Type B pancreatic cell (in vitro differentiated cells): Measurements from ENCODE around the gene HIVEP3. TPM values are rescaled to one million over a fixed set of nuclear protein-coding genes. Genes with fewer than 3 reads are reported as not detected.

Experiments used
- DNase-seq: peaks from one replicate; pipeline ENCODE4 v3.0.0; 2021; ENCODE audit warnings: mixed read lengths; ENCODE audit not compliant: unreplicated experiment; ENCODE audit errors: extremely low spot score
- H3K27ac Mint-ChIP-seq: 2 replicates; pipeline ENCODE4 v1.8.0; 2021; ENCODE audit warnings: mild to moderate bottlenecking, mixed read lengths
- H3K27me3 Mint-ChIP-seq: 2 replicates; pipeline ENCODE4 v1.8.0; 2021; ENCODE audit warnings: mixed read lengths
- H3K36me3 Mint-ChIP-seq: 2 replicates; pipeline ENCODE4 v1.8.0; 2021; ENCODE audit warnings: mixed read lengths
- H3K4me1 Mint-ChIP-seq: one replicate; pipeline ENCODE4 v1.8.0; 2021; ENCODE audit warnings: mixed read lengths; ENCODE audit not compliant: unreplicated experiment
- H3K4me3 Mint-ChIP-seq: 2 replicates; pipeline ENCODE4 v1.8.0; 2021; ENCODE audit warnings: mild to moderate bottlenecking, mixed read lengths
- H3K9me3 Mint-ChIP-seq: 2 replicates; pipeline ENCODE4 v1.8.0; 2021; ENCODE audit warnings: mixed read lengths
- total RNA-seq: library from RNA; stranded (reverse); gene quantifications from 2 replicates; pipeline ENCODE4 v1.2.1, GENCODE V29; 2021; ENCODE audit warnings: low replicate concordance
- TF ChIP-seq, protein P1 (sequence below): fragments of 200-600 bp; sonication (generic); conservative IDR thresholded peaks from 2 replicates; pipeline ENCODE4 v1.5.0; 2021; ENCODE audit warnings: antibody characterized with exemption, mild to moderate bottlenecking

Gene HIVEP3
- total RNA-seq, 1 donor from 2014 or later: 9.2 TPM

DNA sequence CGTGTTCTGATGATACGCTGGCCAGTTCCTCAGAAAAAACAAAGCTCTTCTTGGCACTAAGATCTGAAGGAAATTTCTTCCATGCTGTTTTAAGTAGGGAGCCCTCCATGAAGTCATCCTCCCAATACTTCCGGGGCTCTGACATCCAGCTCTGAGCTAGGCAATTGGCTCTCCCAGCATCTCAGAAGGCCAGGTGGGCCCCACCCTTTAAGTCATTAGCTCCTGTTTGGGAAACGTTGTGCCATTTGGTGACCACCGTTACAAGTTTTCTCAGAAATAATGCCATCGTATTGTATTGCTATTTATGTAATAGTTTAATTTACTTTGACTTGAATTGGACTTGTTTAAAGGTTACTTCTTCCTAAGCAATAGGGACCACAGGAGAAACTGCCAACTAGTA, 303.9 kb downstream of the HIVEP3 start:
- Mint-ChIP-seq H3K36me3 (no peaks in the 10 kb centered on the region), H3K4me1 (peaks cover 15% of the 10 kb centered on the region), H3K27ac (no peak overlapping the region), H3K27me3 (peaks cover 3% of the 10 kb centered on the region), H3K9me3 (peaks cover 5% of the 10 kb centered on the region), H3K4me3 (no peak overlapping the region)
- no peak for DNase-seq
- TF ChIP-seq, protein P1, sequence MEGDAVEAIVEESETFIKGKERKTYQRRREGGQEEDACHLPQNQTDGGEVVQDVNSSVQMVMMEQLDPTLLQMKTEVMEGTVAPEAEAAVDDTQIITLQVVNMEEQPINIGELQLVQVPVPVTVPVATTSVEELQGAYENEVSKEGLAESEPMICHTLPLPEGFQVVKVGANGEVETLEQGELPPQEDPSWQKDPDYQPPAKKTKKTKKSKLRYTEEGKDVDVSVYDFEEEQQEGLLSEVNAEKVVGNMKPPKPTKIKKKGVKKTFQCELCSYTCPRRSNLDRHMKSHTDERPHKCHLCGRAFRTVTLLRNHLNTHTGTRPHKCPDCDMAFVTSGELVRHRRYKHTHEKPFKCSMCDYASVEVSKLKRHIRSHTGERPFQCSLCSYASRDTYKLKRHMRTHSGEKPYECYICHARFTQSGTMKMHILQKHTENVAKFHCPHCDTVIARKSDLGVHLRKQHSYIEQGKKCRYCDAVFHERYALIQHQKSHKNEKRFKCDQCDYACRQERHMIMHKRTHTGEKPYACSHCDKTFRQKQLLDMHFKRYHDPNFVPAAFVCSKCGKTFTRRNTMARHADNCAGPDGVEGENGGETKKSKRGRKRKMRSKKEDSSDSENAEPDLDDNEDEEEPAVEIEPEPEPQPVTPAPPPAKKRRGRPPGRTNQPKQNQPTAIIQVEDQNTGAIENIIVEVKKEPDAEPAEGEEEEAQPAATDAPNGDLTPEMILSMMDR: no peak

DNA sequence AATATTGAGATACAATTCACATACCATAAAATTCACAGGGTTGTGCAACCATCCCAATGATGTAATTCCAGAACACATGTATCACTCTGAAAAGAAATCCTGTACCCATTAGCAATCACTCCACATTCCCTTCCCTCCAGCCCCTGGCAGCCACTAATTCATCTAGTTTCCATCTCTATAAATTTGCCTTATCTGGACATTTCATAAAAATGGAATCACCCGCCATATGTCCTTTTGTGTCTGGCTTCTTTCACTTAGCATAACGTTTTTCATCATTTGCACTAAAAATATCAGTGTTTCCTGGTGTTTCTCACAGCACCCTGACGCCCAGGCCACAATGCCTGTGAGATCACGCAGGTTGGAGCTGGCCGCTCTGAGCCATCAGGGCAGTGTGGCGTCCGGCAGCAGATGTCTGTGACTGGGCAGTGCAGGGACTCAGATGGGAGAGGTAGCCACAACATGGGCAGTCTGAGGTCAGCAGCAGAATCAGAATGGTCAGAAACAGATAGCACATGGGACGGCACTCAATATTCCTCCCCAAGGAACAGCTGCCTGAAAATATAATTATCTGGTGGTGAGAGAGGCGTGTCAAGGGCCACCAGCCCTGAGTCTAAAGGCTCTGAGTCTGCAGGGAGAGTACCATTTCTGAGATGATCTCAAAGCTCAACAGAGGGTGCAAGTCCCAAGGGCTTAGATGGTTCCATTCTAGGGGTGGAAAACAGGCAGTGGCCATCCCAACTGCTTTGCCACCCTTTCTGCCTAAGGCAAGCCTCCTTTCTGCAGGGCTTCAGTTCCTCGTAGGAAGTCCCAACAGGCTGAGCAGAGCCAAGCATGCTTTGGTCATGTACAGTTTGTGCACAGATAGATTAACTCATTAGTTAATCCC, 304.8 kb downstream of the HIVEP3 start:
- DNase-seq: no peak
- Mint-ChIP-seq H3K27ac (no peak overlapping the region), H3K4me1 (peaks cover 15% of the 10 kb centered on the region), H3K27me3 (peaks cover 3% of the 10 kb centered on the region), H3K36me3 (no peaks in the 10 kb centered on the region), H3K4me3 (no peak overlapping the region), H3K9me3 (peaks cover 5% of the 10 kb centered on the region)
- TF ChIP-seq, protein P1: no peak

DNA sequence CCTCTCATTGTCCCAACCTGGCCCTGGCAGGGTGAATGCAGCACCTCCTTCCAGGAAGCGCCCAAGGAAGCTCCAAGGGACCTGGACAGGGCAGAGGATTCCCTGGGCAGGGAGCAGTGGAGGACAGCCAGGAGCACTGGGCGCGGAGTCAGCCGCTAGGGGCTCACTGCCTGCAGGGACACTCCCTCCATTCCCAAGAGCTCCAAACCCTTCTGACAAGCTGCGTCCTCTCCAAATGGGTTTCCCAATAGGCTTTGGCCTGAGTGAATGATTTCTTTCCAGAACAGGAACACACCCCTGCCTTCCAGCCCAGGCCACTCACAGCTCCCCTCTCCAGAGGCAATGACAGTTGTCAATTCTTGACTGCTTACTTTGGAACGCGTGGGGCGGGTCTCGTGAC, 305.8 kb downstream of the HIVEP3 start:
- peaks cover 3% of the 10 kb centered on the region for H3K27me3 Mint-ChIP-seq
- no peak for DNase-seq
- H3K4me1 Mint-ChIP-seq: peaks cover 15% of the 10 kb centered on the region
- TF ChIP-seq, protein P1: no peak
- no peak overlapping the region for H3K4me3 Mint-ChIP-seq
- H3K36me3 Mint-ChIP-seq: no peaks in the 10 kb centered on the region
- peaks cover 5% of the 10 kb centered on the region for H3K9me3 Mint-ChIP-seq
- no peak overlapping the region for H3K27ac Mint-ChIP-seq

DNA sequence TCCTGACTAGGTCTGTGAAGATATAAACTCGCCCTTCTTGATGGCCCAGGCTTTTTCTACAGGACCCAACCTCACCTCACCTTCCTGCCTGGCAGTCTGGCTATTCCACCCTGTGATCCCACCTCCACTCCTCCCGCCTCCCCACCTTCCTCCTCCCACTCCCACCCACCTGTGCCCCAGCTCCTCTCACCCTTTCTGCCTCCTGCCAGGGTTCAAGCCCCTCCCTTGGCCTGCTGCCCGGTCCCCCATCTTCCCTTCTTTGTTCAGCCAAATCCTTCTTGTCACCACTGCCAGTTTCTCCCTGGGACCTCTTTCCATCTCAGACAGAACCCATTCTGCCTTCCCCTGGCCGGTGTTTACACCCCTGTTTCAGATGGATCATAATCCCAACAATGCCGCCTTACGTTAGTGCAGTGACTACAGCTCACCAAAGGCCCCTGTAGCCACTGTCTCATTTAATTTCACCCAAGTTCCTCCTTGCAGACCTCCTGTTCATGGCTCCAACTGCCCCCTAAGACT, 306.7 kb downstream of the HIVEP3 start:
- no peak for DNase-seq
- H3K4me3 Mint-ChIP-seq: no peak overlapping the region
- TF ChIP-seq, protein P1: no peak

DNA sequence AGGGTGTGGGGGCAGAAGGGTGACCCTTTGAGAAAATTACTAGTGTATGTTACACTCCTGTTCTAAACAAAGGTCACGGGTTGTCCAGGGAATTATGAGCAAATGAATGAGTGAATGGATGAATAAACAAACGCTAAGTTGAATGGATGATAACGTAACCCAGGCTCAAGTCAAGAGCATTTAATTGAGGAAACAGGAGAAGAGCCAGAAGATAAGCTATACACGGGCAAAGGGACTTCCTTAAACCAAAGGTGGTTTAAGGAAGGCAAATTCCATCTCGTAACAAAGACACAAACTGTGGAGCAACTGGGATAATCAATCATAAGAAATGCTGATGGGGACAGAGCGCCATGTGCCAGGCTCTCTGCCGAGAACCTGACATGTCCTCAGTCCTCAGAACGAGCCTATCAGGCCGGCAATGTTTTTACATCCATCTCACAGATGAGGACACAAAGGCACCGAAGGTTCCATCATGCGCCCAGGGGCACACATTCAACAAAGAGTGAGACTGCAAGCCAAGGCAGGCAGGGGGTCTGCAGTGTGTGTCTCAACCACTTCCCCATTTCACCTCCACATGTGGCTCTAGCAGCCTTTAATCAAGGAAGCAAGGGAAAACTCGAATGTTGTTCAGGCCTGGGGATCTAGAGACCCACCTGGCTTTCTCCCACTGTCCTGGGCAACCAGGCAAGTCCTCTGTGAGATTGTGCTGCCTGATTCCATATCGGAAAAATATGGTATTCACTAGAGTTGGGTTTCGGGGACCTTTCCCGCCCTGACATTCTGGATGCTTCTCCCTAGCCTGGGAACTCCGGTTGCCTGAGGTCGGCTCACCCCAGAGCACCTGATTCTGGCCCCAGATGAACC, 307.4 kb downstream of the HIVEP3 start:
- H3K4me3 Mint-ChIP-seq: no peak overlapping the region
- peaks cover 3% of the 10 kb centered on the region for H3K27me3 Mint-ChIP-seq
- peaks cover 5% of the 10 kb centered on the region for H3K9me3 Mint-ChIP-seq
- peaks cover 12% of the 10 kb centered on the region for H3K4me1 Mint-ChIP-seq
- TF ChIP-seq, protein P1: no peak
- DNase-seq: no peak
- no peaks in the 10 kb centered on the region for H3K36me3 Mint-ChIP-seq
- H3K27ac Mint-ChIP-seq: no peak overlapping the region

More for the DNA sequence above, 306.7 kb downstream of the HIVEP3 start:
- Mint-ChIP-seq H3K9me3 (peaks cover 5% of the 10 kb centered on the region), H3K4me1 (peaks cover 12% of the 10 kb centered on the region), H3K36me3 (no peaks in the 10 kb centered on the region), H3K27me3 (peaks cover 3% of the 10 kb centered on the region), H3K27ac (no peak overlapping the region)
